Heart left ventricle (tissue), 13 donors: ENCODE results near the gene SORCS1.

Experiments
- CTCF ChIP-seq, 12 donors: fragments of 200-600 bp; sonication (generic) in 4 of 12; IDR thresholded peaks; one replicate each; pipeline versions ENCODE4 v1.5.0 to v1.8.0; 2018 to 2022; ENCODE audit warnings: antibody characterized with exemption in 12 of 12, mild to moderate bottlenecking in 5 of 12
- POLR2A ChIP-seq, 2 donors: fragments of 450-650 bp; IDR thresholded peaks; one replicate each; pipeline ENCODE4 v1.6.1; 2017; ENCODE audit warnings: antibody characterized with exemption in 2 of 2, mild to moderate bottlenecking in 2 of 2, moderate library complexity in 2 of 2
- donor health status: ischemic (EF 13 %, LVEDD 7.1; RV severe dilation, severe dysfunction).
- donor health status: DM: no; HTN: yes; CAD: no.
- donor health status: DM: no; HTN: no; CAD: no.
- donor health status: ischemic (EF 25% LVEDD 6.9; RV normal size, moderate dysfunction).
- donor health status: ischemic (EF 25% LVEDD 5.7; RV mildly dilated, moderate dysfunction).
- donor health status: ischemic (EF 35%, LVEDD 5.7; RV mildly dilated, moderate dysfunction).
- donor health status: nonischemic (EF 11% LVEDD 7.7; RV severe dilation, severe dysfunction).
- donor health status: DM: yes; HTN: yes; CAD: no.
- donor health status: PGD.
- donor health status: ischemic (EF 29% LVEDD 5.4; RV normal size, mild dysfunction).
- donor health status: nonischemic (EF 23%, LVEDD 6.1; RV moderate dilation, normal function).

- TF ChIP-seq POLR2A (IDR thresholded peaks at IDR 0.05) (no peak), CTCF (IDR thresholded peaks at IDR 0.05) (no peak)
Observed at GRCh38 chr10:106804992-106805582, 359.4 kb downstream of the SORCS1 start.
